Right lung (tissue), 5 donors: ENCODE results near the gene EYS. TPM values are rescaled to one million over a fixed set of nuclear protein-coding genes. Genes with fewer than 3 reads are reported as not detected.
"Not testable (repeated sequence)": the region's sequence is repeated elsewhere in the genome, so short reads cannot be mapped to it uniquely, and the experiment has no call there.

Source experiments
- DNase-seq, 2 donors: peaks; one replicate each; pipeline ENCODE4 v3.0.0-alpha.2; 2013
- polyA plus RNA-seq, 5 donors: library from polyadenylated mRNA; unstranded; fragments of 120-200 nt; gene quantifications; one replicate each; pipeline versions ENCODE4 v1.2.1 to v1.2.3, GENCODE V29; 2013; ENCODE audit warnings: inconsistent platforms in 1 of 5, low replicate concordance in 1 of 5; ENCODE audit not compliant: insufficient read length in 5 of 5, insufficient read depth in 1 of 5

The EYS gene
- polyA plus RNA-seq, 5 donors = 0.28 to 0.72 (median 0.54) TPM

GRCh38 chr6:63799313-63799712 lies 1907.7 kb downstream of the EYS start:
- DNase-seq = no peak

GRCh38 chr6:63798378-63798777 lies 1908.6 kb downstream of the EYS start:
- DNase-seq = no peak

DNA sequence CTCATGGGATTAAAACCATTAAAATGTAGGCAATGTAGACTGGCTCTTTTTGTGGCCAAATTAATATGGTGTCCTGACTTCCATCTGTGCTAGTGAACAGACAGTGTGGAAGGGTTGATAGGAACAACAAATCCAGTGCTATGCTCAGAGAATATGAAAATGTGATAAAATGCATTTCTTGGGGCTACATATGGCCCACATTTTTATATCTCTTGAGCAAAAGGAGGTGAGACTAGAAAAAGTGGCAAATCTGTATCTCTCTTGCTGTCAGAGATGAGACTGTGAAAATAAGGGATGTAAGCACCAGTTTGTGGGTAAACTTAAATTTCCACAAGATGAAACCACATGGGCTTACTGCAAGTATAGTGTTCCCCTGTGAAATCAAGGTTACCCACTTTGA lies 1909.3 kb downstream of the EYS start:
- no peak for DNase-seq

DNA sequence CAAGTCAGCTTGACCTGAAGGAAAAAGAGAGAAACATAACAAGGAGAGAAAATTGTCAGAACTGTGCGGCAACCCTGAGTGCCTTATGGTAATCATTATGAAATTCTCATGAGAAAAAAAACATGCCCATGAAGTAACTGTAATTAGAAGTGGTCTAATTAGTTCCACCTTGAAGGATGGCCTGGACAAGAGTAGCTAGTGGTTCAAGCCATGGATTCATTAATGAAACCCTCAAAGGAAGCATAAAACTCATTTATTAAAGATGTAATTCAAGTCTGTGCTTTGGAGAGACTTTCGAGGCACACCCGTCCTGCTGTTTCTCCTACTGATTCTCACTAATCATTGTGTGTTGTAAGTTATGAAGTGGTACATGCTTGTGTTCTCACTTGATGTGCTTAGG lies 1911.2 kb downstream of the EYS start:
- no peak for DNase-seq

GRCh38 chr6:63795006-63795405 lies 1912.0 kb downstream of the EYS start:
- DNase-seq = no peak

DNA sequence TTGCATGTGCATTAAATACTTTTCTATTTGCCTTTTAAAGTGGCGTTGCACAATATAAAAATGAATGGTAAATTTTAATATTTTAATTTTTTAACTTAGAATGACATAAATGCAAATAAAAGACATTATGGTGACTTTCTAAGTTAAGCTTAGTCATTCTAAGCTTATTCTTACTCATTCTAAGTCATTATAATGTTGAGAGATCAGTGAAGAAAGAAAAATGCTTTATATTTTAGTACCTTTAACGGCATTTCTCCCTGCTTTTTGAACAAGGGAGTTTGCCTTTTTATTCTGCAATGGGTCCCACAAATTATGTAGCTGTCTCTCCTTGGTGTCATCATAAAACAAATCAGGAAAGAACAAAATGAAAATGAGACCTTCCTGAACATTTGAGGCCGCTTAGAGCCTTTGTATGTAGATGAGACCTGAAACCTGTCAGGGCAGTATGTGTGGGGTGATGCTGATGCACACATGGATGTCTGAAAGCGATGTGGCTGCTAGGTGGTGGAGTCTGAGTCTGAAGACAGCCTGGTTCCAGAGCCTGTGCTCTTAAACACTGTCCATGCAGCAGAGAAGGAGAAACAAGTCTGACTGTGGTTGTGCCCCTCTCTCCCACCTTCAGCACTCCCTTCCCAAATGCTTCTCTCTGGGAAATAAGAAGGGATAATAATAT lies 1913.4 kb downstream of the EYS start:
- DNase-seq = no peak

DNA sequence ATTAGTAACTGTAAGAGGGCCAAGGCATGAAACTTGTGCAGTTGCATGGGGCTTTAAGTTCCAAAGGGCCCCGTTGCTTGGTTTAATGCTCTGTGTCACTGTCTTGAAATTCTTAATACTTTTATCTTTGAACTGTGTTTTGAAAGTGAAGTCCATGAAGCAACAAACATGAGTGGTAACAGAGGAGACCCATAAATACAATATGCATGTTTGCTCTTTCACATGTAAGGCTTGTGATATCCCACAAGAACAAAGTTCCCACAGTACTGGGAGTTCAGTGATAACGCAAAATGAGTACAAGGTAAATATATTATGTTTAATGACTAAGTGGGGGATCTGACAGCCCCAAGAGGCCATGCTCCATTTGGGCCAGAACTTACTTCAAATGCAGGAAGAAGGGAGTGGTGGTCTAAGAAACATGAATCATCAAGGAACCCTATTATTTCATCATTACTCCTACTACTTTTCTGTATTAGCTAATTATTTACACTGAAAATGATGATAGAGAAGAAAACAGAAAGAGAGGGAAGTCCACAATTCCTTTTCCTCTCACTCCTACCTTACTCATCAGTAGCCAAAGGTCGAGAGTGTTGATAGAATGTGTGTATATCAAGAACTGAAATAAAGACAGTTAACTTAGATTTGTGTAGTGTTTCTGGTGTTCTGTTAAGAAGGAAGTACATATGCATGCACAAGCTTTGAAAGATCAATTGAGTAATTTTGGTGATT lies 1914.1 kb downstream of the EYS start:
- no peak for DNase-seq

- DNase-seq = no peak
Observed at GRCh38 chr6:63790334-63790733, 1916.7 kb downstream of the EYS start.

DNA sequence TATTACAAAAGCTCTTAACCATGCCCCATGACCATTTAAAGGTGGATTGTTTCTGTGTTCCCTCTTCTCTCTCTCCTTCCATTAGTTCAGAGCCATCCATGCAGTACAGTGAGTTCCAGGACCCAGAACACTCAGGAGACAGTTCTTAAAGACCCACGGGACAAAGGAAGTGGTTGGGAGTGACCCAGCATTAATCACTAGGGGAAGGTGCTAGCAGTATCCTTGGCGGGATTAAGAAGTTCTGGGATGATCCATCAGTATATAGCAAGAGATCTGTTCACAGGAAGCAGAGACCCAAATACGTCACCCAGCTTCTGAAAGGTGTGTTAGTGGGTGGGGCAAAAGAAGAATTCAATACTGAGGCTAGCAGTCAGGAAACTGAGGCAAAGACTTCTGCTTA lies 1917.3 kb downstream of the EYS start:
- DNase-seq = no peak

DNA sequence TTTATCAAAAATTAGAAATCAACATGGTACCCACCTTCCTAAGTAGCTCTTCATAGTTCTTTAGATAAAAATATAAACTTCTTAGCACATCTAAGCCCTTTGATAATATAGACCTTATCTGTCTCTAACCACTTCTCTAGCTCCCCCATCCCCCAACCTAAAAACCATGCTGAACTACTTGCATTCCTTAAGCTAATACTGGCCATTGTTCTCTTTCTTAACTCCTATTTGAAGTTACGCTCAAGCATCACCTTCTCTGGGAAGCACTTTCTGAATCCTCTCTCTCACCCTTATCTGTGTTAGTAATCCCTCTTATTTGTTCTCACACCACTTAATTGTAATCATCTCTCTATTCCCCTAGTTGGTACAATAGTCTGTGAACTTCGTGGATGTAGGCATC lies 1918.5 kb downstream of the EYS start:
- DNase-seq = no peak

DNA sequence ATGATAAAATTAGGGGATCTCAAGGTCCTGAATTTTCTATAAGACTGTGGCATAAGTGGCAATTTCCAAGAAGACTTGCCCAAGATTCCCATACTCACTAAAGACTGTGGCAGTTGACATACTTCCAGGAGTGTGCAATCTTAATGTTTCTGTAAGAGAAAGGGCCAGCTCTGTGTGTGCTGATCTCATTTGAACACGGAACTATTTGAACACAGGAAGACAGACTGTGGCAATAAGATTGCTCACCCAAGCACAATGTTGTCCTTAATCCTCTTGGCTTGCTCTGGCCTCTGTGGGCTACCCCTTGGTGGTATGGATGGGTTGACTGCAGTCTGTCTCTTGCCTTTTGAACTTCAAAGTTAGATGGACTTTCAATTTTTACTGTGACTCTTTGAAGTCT lies 1920.0 kb downstream of the EYS start:
- no peak for DNase-seq

DNA sequence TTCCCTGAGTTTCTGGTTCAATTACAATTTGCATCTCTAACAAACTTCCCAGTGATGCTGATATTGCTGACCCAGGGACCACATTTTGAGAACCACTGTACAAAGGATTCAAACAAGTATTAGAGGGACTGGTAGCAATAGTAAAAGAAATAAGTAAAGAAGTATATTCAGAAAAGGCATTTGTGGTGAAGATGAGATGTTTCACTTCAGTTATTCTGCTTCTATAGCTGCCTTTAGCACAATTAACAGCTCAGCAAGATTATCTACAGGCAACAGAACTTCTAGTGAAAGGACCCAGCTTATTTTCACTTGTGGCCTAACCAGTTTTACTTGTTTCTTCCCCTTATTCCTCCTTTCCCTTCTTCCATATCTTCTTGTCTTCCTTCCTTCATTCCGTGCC lies 1922.0 kb downstream of the EYS start:
- no peak for DNase-seq

DNA sequence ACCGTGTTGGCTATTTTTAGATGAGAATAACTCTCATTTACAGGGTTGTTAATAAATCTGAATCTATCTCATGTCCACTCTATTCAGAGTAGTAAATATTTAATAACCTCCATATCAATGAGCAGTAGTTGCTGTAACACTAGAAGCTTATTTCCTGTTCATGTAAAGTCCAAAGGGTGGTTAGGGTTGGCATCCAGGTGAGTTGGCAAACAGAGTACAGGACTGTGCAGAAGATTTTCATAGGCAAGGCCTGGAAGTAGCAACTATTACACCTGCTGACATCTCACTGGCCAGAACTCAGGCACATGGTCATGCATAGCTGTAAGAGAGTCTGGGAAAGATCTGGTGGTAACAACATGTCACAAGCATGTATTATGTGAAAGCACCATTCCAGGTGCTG lies 1923.9 kb downstream of the EYS start:
- DNase-seq = no peak

GRCh38 chr6:63774961-63775360 lies 1932.1 kb downstream of the EYS start:
- DNase-seq = no peak

- DNase-seq = no peak
Observed at GRCh38 chr6:63773200-63773599, 1933.8 kb downstream of the EYS start.

DNA sequence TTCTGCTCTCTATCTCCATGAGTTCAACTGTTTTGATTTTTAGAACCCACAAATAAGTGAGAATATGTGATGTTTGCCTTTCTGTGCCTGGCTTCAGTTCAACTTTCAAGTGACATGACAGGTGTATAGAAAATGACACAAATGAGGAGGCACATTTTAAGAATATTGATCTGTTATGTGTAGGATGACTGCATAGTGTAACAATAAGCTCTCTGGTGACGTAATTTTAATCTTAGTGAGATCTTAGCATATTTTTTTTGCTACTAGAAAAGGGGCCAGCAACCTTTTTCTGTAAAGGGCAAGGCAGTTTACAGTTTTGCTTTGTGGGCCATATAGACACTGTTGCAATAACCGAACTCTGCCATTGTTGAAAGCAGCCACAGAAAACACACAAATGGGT lies 1941.2 kb downstream of the EYS start:
- no peak for DNase-seq

GRCh38 chr6:63764318-63764916 lies 1942.6 kb downstream of the EYS start:
- DNase-seq = peak; percentile 13 to 40

GRCh38 chr6:63760199-63760598 lies 1946.8 kb downstream of the EYS start:
- no peak for DNase-seq

DNA sequence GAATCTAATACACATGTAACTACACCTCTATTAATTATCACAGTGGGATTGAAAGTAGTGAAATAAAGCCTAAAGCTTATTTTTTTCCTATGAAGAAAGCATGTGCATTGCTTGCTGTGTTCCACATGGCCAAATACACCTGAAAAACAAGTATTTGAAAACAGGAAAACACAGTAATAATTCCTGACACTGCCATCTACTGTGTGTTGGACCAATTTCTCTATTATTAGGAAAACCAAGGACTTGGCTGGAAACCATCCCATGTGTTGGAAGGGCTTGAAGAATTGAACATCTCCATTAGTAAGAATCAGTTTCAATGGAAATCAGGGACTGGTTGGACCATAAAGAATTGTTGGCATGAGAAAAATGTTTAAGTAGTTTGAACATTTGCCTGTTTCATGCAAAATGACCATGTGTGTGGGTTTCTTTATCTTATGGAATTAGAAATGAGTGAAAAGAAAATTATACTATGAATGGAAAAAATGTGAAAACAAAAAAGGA lies 1947.4 kb downstream of the EYS start:
- DNase-seq = no peak

DNA sequence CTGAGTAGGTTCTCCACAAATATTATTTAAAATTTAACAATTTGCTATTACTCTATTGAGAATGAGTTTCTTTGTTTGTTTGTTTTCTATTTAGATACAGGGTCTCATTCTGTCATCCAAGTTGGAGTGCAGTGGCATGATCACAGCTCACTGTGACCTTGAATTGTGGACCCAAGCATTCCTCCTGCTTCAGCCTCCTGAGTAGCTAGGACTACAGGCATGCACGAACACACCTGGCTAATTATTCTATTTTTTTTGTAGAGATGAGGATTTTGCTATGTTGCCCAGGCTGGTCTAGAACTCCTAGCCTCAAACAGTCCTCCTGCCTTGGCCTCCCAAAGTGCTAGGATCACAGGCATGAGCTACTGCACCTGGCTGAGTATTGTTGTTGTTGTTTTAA lies 1949.2 kb downstream of the EYS start:
- no peak for DNase-seq

GRCh38 chr6:63757275-63757674 lies 1949.8 kb downstream of the EYS start:
- DNase-seq = not testable (repeated sequence)

DNA sequence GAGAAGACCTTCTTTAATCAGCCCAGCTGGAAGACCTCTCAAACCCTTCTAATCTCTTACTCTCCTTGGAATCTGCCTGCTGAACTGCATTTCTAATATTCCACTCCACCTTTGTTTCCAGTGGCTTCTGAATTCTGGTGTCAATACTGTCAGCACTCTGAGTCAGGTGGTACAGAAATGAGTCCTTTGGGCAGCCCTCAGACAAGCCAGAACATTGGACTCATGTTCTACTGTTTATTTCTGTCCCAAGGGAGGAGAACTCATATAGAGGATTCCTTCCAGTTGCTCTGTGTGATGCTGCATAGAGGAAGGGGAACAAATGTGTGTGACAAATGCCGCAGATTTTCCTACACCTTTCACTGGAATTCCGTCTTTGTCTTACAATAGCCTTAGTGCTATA lies 1956.6 kb downstream of the EYS start:
- no peak for DNase-seq

DNA sequence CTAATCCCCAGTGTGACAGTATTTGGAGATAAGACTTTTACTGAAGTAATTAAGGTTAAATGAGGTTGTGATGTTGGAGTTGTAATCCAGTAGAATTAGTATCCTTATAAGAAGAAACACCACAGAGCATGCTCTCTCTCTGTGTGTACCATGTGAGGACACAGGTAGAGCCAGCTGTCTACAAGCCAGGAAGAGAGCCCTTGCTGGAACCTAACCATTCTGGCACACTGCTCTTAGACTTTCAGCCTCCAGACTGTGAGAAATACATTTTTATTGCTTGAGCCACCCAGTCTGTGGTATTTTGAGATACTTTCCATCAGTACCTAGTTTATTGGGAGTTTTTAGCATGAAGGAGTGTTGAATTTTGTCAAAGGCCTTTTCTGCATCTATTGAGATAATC lies 1961.2 kb downstream of the EYS start:
- DNase-seq = no peak
